ENCODE data around the gene TSHZ2. TPM values are rescaled to one million over a fixed set of nuclear protein-coding genes. Genes with fewer than 3 reads are reported as not detected.
A peak's percentile ranks its signal among the peaks of the same experiment; 100 is the strongest.

Gene TSHZ2
- total RNA-seq, 1 donor from 2014 or later = 19.8 TPM

DNA sequence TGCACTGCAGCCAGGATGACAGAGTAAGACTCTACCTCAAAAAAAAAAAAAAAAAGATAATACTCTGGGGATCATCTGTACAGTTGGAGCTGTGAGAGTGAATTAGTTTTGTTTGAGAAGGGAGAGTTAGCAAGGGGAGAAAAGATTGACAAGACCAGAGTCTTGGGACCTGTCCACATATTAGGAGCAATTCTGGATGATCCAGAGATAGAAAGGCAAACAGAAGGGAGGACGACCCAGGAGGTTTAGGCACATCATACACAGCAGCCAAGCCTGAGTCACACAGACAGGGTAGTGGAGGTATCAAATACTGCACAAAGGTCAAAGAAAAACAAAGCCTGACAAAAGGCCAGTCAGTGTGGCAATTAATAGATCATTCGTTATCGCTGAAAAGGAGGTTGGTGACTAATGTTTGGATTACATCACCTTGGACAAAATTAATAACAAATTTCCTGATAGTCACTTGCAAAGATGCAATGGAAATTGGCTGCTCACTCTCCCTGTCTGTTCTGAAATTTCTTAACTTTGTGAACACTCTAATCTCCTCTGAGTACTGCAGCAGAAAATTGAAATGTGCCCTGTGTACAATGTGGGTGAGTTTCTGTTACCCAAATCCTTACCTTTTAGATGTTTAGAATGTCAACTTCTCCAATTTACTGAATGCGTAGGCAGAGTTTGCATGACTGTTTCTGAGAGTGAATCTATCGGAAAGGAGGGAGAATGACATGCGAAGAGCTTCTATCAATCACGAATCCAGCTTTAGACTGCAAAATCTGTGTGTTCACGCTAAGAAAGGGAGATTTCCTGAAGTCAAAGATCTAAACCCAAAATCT, 105.4 kb downstream of the TSHZ2 start:
- DNase-seq (ENCODE audit: low spot score) = no peak
- H3K36me3 Mint-ChIP-seq (ENCODE audit: low read depth) = peaks cover 11% of the 10 kb centered on the region
- no peak overlapping the region for H3K4me3 Mint-ChIP-seq (ENCODE audit: low read depth)
- H3K27me3 Mint-ChIP-seq (ENCODE audit: low read depth) = no peaks in the 10 kb centered on the region
- H3K9me3 Mint-ChIP-seq = no peaks in the 10 kb centered on the region
- H3K4me1 Mint-ChIP-seq (ENCODE audit: low read depth) = peaks cover 28% of the 10 kb centered on the region
- intact Hi-C loops (cut with micrococcal nuclease) = loop anchor here (1.0 to 5.0 kb wide), 9 partner anchors 7 to 771 kb away; no protein-coding TSS in a partner anchor
- no peak overlapping the region for H3K27ac Mint-ChIP-seq

DNA sequence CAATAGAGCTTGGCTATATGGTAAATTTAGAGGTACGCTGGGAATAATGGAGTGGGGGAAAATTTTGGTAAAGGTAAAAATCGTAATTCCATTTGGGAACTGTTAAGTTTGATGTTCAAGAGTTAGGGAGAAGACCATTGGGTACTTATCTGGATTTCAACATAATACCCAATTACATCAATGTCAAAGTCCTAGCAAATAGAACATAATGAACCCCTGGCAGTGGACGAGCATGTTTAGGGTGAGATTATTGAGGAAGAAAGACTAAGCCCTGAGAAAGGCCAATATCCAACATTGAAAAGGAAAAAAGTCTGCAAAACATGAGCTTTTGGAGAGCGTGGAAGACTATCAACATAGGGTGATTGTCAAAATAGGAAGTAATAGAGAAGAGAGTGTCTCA, 106.6 kb downstream of the TSHZ2 start:
- intact Hi-C loops (cut with micrococcal nuclease) = loop anchor here (1.0 to 5.0 kb wide), 6 partner anchors 8 to 772 kb away; no protein-coding TSS in a partner anchor
- no peak overlapping the region for H3K27ac Mint-ChIP-seq
- H3K4me1 Mint-ChIP-seq (ENCODE audit: low read depth) = peaks cover 24% of the 10 kb centered on the region
- H3K36me3 Mint-ChIP-seq (ENCODE audit: low read depth) = peaks cover 6% of the 10 kb centered on the region
- DNase-seq (ENCODE audit: low spot score) = no peak
- no peaks in the 10 kb centered on the region for H3K27me3 Mint-ChIP-seq (ENCODE audit: low read depth)
- no peaks in the 10 kb centered on the region for H3K9me3 Mint-ChIP-seq
- H3K4me3 Mint-ChIP-seq (ENCODE audit: low read depth) = no peak overlapping the region

DNA sequence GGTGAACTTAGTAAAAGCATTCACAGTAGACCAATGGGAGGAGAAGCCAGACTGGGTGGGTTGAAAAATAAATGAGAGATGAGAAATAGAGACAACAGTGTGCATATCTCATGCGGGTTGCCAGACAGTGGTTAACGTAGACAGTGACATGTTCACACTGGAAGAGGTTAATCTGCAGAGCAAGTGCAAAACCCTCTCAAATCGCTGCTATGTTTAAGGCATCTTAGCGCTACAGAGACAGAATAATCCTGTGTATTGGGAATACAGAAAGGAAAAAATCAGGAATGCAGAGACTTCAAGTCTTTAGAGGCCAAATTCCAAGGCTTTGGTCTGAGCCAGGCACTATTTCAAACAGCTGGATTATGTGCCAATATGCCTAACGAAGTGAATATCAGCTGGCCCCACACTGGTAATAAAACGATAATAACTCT, 107.1 kb downstream of the TSHZ2 start:
- H3K27ac Mint-ChIP-seq = no peak overlapping the region
- intact Hi-C loops (cut with micrococcal nuclease) = loop anchor here (2.0 to 5.0 kb wide), 3 partner anchors 60 to 772 kb away; no protein-coding TSS in a partner anchor
- peaks cover 19% of the 10 kb centered on the region for H3K4me1 Mint-ChIP-seq (ENCODE audit: low read depth)
- H3K27me3 Mint-ChIP-seq (ENCODE audit: low read depth) = no peaks in the 10 kb centered on the region
- peaks cover under 1% of the 10 kb centered on the region for H3K36me3 Mint-ChIP-seq (ENCODE audit: low read depth)
- H3K9me3 Mint-ChIP-seq = no peaks in the 10 kb centered on the region
- no peak for DNase-seq (ENCODE audit: low spot score)
- H3K4me3 Mint-ChIP-seq (ENCODE audit: low read depth) = no peak overlapping the region

DNA sequence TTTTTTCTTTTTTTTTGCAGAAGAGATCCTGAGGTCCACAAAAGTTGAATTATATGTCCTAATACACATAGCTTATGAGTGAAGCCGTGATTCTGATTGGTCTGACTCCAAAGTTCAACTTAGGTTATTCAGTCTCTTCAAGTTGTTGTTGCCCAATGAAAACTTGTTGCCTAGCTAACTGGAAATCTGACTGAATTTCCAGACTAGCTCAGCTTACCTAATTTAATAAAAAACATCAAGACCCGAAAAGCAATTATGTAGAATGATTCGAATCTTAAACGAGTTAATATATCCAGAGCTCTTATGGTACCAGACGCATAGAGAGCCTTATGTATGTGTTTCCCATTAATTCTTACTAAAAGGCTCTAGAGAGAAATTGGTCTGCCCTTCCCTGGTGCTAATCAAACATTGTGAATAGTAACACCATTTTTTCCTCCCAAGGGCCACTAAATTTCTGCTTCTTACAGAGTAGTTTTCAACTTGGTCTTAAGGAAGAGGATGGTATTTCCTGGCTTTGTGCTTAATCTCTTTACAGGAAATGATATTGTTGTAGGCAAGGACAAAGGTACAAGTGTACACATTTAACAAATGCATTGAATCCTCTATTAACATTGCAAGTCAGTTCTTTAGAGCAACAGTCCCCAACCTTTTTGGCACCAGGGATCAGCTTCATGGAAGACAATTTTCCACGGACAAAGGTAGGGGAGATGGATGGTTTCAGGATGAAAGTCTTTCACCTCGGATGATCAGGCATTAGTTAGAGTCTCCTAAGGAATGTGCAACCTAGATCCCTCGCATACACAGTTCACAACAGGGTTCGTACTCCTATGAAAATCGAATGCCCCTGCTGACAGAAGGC, 107.9 kb downstream of the TSHZ2 start:
- no peaks in the 10 kb centered on the region for H3K9me3 Mint-ChIP-seq
- H3K4me1 Mint-ChIP-seq (ENCODE audit: low read depth) = peaks cover 18% of the 10 kb centered on the region
- intact Hi-C loops (cut with micrococcal nuclease) = loop anchor here (2.0 to 5.0 kb wide), 3 partner anchors 59 to 773 kb away; no protein-coding TSS in a partner anchor
- DNase-seq (ENCODE audit: low spot score) = no peak
- H3K4me3 Mint-ChIP-seq (ENCODE audit: low read depth) = no peak overlapping the region
- H3K27me3 Mint-ChIP-seq (ENCODE audit: low read depth) = no peaks in the 10 kb centered on the region
- no peak overlapping the region for H3K27ac Mint-ChIP-seq
- H3K36me3 Mint-ChIP-seq (ENCODE audit: low read depth) = no peaks in the 10 kb centered on the region

DNA sequence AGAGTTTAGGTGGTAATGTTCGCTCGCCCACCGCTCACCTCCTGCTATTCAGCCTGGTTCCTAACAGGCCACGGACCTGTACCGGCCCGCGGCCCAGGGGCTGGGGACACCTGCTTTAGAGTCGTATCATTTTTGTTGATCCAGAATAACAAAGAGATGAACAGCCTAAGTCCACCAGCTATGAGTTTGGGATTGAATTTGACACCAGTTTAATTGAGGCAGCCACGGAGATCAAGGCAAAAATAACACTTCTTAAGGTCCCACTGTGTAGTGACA, 108.5 kb downstream of the TSHZ2 start:
- intact Hi-C loops (cut with micrococcal nuclease) = no loop called here
- Mint-ChIP-seq H3K4me1 (ENCODE audit: low read depth) (peaks cover 18% of the 10 kb centered on the region), H3K27ac (no peak overlapping the region), H3K9me3 (no peaks in the 10 kb centered on the region), H3K36me3 (ENCODE audit: low read depth) (no peaks in the 10 kb centered on the region), H3K4me3 (ENCODE audit: low read depth) (no peak overlapping the region), H3K27me3 (ENCODE audit: low read depth) (no peaks in the 10 kb centered on the region)
- no peak for DNase-seq (ENCODE audit: low spot score)

DNA sequence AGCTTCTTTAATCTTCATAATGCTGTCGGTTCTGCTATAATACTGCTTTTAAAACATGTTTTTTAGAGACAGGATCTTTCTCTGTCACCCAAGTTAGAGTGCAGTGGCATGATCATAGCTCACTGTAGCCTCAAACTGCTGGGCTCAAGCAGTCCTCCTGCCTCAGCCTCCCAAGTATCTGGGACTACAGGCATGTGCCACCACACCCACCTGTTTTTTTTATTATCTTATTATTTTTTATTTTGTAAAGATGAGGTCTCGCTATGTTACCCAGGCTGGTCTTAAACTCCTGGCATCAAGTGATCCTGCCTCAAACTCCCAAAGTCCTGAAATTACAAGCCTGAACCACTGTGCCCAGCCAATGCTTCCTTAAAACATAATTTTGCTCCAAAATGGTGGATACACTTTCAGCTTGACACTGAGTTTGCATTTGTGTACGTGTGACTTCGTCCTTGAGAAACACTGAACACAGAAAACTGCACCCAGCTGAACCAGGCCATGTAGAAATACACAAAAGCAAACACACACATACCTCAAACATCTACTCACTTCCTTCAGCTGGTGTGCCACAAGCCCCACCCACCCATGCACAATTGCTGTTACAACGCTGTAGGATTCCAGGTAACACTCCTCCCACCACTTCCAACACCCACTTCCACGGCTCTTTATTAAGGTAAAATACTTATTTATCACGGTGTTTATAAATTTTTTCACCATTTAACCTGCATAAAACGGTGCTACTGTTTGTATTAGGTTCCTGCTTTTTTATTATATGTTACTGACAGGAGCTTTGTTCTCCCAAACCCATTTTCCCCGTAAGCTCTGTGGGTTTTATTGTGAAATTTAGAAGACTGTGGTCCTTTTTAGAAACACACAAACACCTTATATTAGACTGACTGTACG, 109.1 kb downstream of the TSHZ2 start:
- no peak for DNase-seq (ENCODE audit: low spot score)
- no peaks in the 10 kb centered on the region for H3K36me3 Mint-ChIP-seq (ENCODE audit: low read depth)
- H3K27me3 Mint-ChIP-seq (ENCODE audit: low read depth) = no peaks in the 10 kb centered on the region
- intact Hi-C loops (cut with micrococcal nuclease) = no loop called here
- H3K4me1 Mint-ChIP-seq (ENCODE audit: low read depth) = peaks cover 18% of the 10 kb centered on the region
- peak overlapping the region; percentile 40 for H3K27ac Mint-ChIP-seq
- no peaks in the 10 kb centered on the region for H3K9me3 Mint-ChIP-seq
- H3K4me3 Mint-ChIP-seq (ENCODE audit: low read depth) = no peak overlapping the region

DNA sequence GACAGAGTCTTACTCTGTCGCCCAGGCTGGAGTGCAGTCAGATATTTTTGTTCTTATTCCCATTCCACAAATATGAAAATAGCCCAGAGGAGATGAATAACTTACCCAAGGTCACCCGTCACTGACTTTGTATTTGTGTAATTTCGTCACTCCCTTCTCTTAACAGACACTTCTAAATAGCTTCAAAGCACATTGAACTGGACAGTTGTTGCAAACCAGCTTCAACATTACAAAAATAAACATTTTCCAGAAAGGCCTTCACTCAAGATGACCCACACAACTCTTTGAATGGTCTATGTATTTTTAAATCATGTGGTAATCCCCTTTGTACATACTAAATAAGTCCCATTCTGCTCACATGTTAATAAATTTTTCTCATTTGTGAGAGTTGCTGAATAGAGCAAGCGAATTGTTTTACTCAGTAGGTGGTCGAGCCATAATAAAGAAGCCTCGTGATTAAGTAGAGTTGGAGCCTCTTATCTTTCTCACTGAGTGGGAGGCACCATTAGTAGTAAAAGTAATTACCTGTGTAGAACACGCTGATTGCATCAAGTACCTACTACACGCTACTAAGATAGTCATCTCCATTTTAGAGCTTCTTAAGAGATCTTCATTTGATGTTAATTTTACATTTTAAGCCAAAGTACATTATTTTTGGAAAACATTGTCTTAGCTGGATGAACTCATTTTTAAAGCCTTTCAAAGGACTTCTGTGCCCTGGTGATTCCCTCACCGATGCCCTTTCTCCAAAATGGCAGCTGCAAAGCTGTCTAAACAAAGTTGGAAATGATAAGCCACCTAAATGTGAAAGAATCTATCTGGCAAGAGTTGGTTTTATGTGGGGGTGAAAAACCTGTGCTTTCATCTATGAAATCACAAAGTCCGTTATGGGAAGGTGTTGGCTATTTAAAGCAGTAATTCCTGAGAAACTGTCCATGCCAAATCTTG, 110.0 kb downstream of the TSHZ2 start:
- Mint-ChIP-seq H3K4me1 (ENCODE audit: low read depth) (peaks cover 18% of the 10 kb centered on the region), H3K36me3 (ENCODE audit: low read depth) (no peaks in the 10 kb centered on the region), H3K27ac (no peak overlapping the region), H3K4me3 (ENCODE audit: low read depth) (no peak overlapping the region), H3K27me3 (ENCODE audit: low read depth) (no peaks in the 10 kb centered on the region), H3K9me3 (no peaks in the 10 kb centered on the region)
- intact Hi-C loops (cut with micrococcal nuclease) = no loop called here
- no peak for DNase-seq (ENCODE audit: low spot score)

DNA sequence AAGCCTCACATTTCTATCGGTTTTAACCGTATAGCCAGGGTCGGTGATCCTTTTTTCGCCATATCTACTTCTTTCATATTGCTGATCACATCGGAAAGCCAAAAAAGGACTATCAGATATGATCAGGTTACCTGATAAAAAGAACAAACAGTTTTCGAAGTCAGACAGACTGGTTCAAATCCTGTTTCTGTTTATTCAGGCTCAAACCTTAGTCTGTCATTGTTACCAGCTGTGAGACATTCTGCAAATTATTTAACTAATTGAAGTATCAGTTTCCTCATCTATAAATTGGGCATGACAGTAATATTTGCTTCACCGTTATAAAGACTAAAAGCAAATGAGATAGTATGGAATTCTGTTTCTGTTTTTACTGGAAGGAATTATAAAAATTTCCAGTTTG, 111.3 kb downstream of the TSHZ2 start:
- no peak for DNase-seq (ENCODE audit: low spot score)
- H3K27me3 Mint-ChIP-seq (ENCODE audit: low read depth) = no peaks in the 10 kb centered on the region
- H3K36me3 Mint-ChIP-seq (ENCODE audit: low read depth) = no peaks in the 10 kb centered on the region
- no peak overlapping the region for H3K4me3 Mint-ChIP-seq (ENCODE audit: low read depth)
- intact Hi-C loops (cut with micrococcal nuclease) = no loop called here
- H3K9me3 Mint-ChIP-seq = no peaks in the 10 kb centered on the region
- peaks cover 22% of the 10 kb centered on the region for H3K4me1 Mint-ChIP-seq (ENCODE audit: low read depth)
- H3K27ac Mint-ChIP-seq = no peak overlapping the region

DNA sequence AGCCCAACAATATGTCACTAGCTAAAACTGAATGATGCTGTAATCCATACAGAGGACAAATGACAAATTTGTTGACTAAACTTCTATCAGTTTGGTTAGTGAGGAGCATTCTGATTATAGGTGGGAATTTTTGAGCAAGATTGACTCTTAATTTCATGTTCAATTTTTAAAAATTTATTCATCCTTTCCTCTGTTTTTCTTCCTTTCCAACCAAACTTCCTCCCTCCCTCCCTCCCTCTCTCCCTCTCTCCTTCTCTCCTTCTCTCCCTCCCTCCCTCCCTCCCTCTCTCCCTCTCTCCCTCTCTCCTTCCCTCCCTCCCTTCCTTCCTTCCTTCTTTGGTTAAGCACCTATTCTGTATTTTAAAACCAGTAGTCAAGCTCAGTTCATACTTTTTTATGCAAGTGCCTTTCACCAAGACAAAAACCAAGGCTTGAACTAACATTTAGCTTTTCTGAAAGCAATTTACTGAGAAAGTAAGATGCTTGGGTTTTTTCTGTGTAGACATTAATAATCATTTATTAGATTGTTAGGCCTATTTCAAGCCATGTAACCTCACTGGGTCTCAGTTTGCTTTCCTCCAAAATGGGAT, 112.3 kb downstream of the TSHZ2 start:
- Mint-ChIP-seq H3K4me3 (ENCODE audit: low read depth) (no peak overlapping the region), H3K36me3 (ENCODE audit: low read depth) (no peaks in the 10 kb centered on the region), H3K9me3 (no peaks in the 10 kb centered on the region), H3K4me1 (ENCODE audit: low read depth) (peaks cover 22% of the 10 kb centered on the region), H3K27ac (no peak overlapping the region), H3K27me3 (ENCODE audit: low read depth) (no peaks in the 10 kb centered on the region)
- no peak for DNase-seq (ENCODE audit: low spot score)
- intact Hi-C loops (cut with micrococcal nuclease) = no loop called here

DNA sequence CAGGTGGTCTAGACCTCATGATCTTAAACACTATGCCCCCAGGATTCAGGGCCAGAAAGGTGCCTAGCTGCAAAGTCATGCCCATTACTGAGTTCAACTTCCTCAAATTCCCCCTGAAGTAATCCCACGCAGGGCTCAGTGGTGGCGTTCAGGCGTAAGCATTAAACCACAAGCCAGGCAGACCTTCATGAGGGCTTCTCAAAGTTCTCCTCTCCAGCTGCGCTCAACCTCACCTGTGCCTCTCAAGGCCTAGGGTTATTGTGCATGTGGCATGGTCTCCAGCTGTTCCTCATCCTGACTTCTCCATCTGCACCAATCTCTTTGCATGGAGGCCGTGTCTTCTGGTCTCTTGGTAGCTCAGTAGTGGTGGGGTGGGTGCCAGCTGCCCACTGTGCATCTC, 113.6 kb downstream of the TSHZ2 start:
- Mint-ChIP-seq H3K27me3 (ENCODE audit: low read depth) (no peaks in the 10 kb centered on the region), H3K27ac (no peak overlapping the region), H3K4me1 (ENCODE audit: low read depth) (peaks cover 15% of the 10 kb centered on the region), H3K4me3 (ENCODE audit: low read depth) (no peak overlapping the region), H3K9me3 (no peaks in the 10 kb centered on the region), H3K36me3 (ENCODE audit: low read depth) (no peaks in the 10 kb centered on the region)
- DNase-seq (ENCODE audit: low spot score) = no peak
- intact Hi-C loops (cut with micrococcal nuclease) = no loop called here

DNA sequence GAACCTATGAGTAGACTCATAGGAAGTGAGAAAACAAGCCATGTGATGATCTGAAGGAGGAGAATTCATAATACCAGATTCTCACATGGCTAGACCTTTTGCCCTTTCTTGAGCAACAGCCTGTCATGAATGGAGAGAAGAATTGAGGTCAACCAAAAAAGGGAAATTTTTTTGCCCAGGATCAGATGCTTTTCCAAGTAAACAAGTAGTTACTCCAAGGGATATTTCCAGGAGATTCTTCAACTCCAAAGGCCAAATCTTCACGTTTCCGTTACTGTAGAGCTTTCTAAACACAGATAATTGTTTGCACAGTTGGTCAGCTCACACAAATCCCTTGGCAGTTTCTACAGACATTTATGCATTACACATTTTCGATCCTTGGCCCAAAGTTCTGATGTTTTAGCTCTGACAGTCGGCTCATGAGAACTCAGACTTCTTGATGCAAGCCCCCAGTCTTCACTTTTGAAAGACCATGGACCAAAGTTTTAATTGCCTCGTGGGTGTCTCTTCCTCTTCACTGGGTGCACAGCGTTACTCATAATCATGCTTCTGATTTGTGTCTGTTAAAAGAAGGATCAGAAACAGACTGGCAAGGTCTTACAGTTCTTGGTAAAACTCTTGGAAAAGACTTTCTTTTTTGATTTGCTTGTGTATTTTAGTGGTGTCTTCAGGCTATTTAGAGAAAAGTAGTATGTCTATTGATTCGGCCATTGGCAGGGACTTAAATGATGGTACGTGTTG, 115.0 kb downstream of the TSHZ2 start:
- no peaks in the 10 kb centered on the region for H3K9me3 Mint-ChIP-seq
- H3K4me1 Mint-ChIP-seq (ENCODE audit: low read depth) = peaks cover 4% of the 10 kb centered on the region

More for the DNA sequence above, 115.0 kb downstream of the TSHZ2 start:
- H3K27me3 Mint-ChIP-seq (ENCODE audit: low read depth) = no peaks in the 10 kb centered on the region
- no peak for DNase-seq (ENCODE audit: low spot score)
- intact Hi-C loops (cut with micrococcal nuclease) = no loop called here
- no peak overlapping the region for H3K4me3 Mint-ChIP-seq (ENCODE audit: low read depth)
- no peak overlapping the region for H3K27ac Mint-ChIP-seq
- no peaks in the 10 kb centered on the region for H3K36me3 Mint-ChIP-seq (ENCODE audit: low read depth)

All from activated T-helper 2 cell treated with anti-CD3 and anti-CD28 coated beads, Interferon-gamma antibody, Interleukin-2, Interleukin-4, amounts not matched to agents 10 μg/mL and 5 μg/mL and 100 μg/mL, durations not matched to agents 14 hours and 24 hours and 36 hours (primary cell).